ENCODE results near the gene EDA2R. TPM values are rescaled to one million over a fixed set of nuclear protein-coding genes. Genes with fewer than 3 reads are reported as not detected.

Gene EDA2R
- total and polyA plus RNA-seq, 2 experiments from 2014 or later, result 3.0 to 5.0 TPM

DNA sequence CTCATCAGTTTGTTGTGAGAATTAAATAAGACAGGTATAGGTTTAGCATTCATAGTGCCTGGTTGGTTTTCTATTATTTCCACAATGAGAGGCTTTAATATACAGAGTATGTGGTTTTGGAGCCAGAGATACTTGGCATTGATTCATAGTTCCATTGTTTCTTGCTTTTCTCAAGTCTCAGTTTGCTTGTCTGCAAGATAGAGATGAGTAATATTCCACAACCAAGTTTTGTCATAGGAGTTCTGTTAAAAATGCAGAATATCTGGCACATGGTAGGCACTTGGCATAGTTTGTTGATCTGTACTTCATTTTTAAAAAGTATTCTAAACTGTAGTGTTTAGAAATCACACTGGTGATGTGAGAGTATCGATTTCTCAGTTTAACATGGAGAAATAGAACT lies 37.5 kb upstream of the EDA2R start:
- H3K27me3 ChIP-seq, result no peaks in the 10 kb centered on the region
- no peaks in the 10 kb centered on the region for H3K4me1 ChIP-seq (ENCODE audit: low read depth)
- peak in 1 of 2 donors; percentile 67 for DNase-seq (ENCODE audit: low read depth in 1 of 2, low spot score in 1 of 2)
- H3K9me3 ChIP-seq (ENCODE audit: low read depth), result no peaks in the 10 kb centered on the region
- H3K27ac ChIP-seq, result no peak overlapping the region
- TF ChIP-seq, protein P1, sequence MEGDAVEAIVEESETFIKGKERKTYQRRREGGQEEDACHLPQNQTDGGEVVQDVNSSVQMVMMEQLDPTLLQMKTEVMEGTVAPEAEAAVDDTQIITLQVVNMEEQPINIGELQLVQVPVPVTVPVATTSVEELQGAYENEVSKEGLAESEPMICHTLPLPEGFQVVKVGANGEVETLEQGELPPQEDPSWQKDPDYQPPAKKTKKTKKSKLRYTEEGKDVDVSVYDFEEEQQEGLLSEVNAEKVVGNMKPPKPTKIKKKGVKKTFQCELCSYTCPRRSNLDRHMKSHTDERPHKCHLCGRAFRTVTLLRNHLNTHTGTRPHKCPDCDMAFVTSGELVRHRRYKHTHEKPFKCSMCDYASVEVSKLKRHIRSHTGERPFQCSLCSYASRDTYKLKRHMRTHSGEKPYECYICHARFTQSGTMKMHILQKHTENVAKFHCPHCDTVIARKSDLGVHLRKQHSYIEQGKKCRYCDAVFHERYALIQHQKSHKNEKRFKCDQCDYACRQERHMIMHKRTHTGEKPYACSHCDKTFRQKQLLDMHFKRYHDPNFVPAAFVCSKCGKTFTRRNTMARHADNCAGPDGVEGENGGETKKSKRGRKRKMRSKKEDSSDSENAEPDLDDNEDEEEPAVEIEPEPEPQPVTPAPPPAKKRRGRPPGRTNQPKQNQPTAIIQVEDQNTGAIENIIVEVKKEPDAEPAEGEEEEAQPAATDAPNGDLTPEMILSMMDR (IDR thresholded peaks at IDR 0.05; ENCODE audit: low read depth, low read length), result no peak
- H3K36me3 ChIP-seq, result no peaks in the 10 kb centered on the region
- no peak overlapping the region for H3K4me3 ChIP-seq

DNA sequence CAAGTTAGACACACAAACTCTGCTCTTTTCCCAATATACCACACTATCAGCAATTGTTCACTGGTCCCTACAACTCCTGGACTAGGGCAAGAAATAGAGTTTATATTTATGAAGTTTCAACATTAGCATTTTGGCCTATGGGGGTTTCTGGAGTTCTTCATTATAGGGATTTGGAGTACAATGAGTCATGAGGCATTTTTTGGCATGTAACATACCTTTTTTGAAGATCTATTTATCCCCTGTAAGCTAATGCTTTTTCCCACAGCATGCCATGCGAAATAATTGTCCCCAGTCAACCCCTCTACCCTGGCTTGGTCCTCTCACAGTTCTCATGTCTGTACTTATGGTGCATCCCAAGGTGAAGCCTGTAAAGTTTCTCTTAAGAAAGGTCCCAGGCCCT lies 36.7 kb upstream of the EDA2R start:
- no peaks in the 10 kb centered on the region for H3K27me3 ChIP-seq

DNA sequence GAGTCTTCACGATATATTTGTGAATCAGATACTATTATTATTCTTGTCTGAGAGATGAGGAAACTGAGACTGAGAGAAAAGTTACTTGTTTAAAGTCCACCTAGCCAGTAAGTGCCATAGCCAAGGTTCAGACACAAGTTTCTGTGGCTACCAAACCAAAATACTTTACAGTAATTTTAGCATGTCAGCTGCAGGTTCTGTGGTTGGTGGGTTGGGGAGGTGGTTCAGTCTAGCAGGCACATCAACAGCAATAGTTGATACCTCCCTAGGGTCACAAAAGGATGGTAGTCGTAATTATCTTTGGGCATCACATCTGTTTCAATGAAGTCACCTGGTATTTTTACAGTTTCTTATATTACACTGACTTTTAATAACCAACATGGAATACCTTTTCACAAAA lies 35.6 kb upstream of the EDA2R start:
- Histone ChIP-seq H3K9me3 (ENCODE audit: low read depth) (no peaks in the 10 kb centered on the region), H3K27ac (no peak overlapping the region), H3K4me1 (ENCODE audit: low read depth) (no peaks in the 10 kb centered on the region), H3K27me3 (no peaks in the 10 kb centered on the region), H3K4me3 (no peak overlapping the region), H3K36me3 (no peaks in the 10 kb centered on the region)
- no peak for DNase-seq (ENCODE audit: low read depth in 1 of 2, low spot score in 1 of 2)
- TF ChIP-seq, protein P1 (IDR thresholded peaks at IDR 0.05; ENCODE audit: low read depth, low read length), result no peak

More for the DNA sequence above, 36.7 kb upstream of the EDA2R start:
- peak in 1 of 2 donors; percentile 21 for DNase-seq (ENCODE audit: low read depth in 1 of 2, low spot score in 1 of 2)
- H3K36me3 ChIP-seq, result no peaks in the 10 kb centered on the region
- H3K27ac ChIP-seq, result no peak overlapping the region
- H3K9me3 ChIP-seq (ENCODE audit: low read depth), result no peaks in the 10 kb centered on the region
- TF ChIP-seq, protein P1 (IDR thresholded peaks at IDR 0.05; ENCODE audit: low read depth, low read length), result no peak
- H3K4me1 ChIP-seq (ENCODE audit: low read depth), result no peaks in the 10 kb centered on the region
- H3K4me3 ChIP-seq, result no peak overlapping the region

DNA sequence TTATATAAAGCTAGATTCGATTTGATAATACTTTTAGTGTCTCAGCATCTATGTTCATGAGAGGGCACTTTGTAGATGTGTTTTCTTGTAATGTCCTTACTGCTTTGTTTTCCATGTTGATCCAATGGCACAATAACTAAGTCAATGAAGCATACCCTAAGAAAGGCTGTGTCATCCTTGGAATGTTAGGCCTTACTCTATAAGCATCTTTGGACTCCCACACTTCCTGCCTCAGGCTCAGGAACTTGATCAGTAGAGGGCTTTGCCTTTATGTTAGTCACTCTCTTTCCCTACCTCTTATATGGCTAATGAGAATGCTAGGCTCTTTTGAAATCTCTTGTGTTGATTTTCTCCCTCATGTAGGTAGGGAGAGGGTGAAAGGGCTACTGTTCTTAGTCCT lies 33.2 kb upstream of the EDA2R start:
- Histone ChIP-seq H3K4me1 (ENCODE audit: low read depth) (no peaks in the 10 kb centered on the region), H3K4me3 (no peak overlapping the region), H3K9me3 (ENCODE audit: low read depth) (no peaks in the 10 kb centered on the region), H3K27ac (no peak overlapping the region), H3K27me3 (no peaks in the 10 kb centered on the region), H3K36me3 (no peaks in the 10 kb centered on the region)
- TF ChIP-seq, protein P1 (IDR thresholded peaks at IDR 0.05; ENCODE audit: low read depth, low read length), result no peak
- DNase-seq (ENCODE audit: low read depth in 1 of 2, low spot score in 1 of 2), result no peak

DNA sequence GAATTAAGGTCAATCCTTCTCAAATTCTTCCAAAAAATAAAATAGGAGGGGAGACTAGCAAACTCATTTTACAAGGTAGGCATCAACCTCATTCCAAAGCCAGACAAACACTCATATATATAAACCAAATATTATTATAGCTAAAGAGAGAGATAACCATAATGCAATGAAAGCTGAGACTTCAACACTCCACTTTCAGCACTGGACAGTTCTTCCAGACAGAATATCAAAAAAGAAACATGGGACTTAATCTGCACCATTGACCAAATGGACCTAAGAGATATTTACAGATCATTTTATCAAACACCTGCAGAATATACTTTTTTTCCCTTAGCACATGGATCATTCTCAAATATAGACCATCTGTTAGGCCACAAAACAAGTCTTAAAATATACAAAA lies 15.5 kb upstream of the EDA2R start:
- Histone ChIP-seq H3K27ac (no peak overlapping the region), H3K9me3 (ENCODE audit: low read depth) (no peaks in the 10 kb centered on the region), H3K36me3 (no peaks in the 10 kb centered on the region), H3K4me1 (ENCODE audit: low read depth) (no peaks in the 10 kb centered on the region), H3K4me3 (no peak overlapping the region), H3K27me3 (no peaks in the 10 kb centered on the region)
- TF ChIP-seq, protein P1 (IDR thresholded peaks at IDR 0.05; ENCODE audit: low read depth, low read length), result no peak
- DNase-seq (ENCODE audit: low read depth in 1 of 2, low spot score in 1 of 2), result no peak

DNA sequence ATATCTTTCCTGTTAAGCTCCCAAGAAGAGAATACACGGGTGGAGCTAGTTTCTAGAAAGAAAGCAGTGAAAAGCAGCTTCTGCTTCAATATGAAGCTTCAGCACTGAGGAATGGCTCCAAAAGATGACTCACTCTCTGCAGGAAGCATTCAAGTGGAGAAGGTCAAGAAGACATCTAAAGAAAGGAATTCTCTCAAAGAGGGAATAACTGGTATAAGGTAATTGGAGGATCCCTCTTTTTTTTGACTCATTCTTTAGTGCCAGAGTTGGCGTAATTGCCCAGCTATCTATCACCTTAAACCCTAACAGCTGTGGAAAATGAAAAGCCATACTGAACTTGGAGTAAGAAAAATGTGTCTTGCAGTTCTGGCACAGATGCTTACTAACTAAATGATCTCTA lies 3.5 kb downstream of the EDA2R start:
- Histone ChIP-seq H3K9me3 (ENCODE audit: low read depth) (no peaks in the 10 kb centered on the region), H3K36me3 (no peaks in the 10 kb centered on the region), H3K4me3 (no peak overlapping the region), H3K27me3 (no peaks in the 10 kb centered on the region), H3K27ac (no peak overlapping the region), H3K4me1 (ENCODE audit: low read depth) (no peaks in the 10 kb centered on the region)
- TF ChIP-seq, protein P1 (IDR thresholded peaks at IDR 0.05; ENCODE audit: low read depth, low read length), result no peak
- peak in 1 of 2 donors; percentile 72 for DNase-seq (ENCODE audit: low read depth in 1 of 2, low spot score in 1 of 2)
